HG03460 (cell line): ENCODE data around the gene NRROS.
A peak's percentile ranks its signal among the peaks of the same experiment; 100 is the strongest.
"Not testable (repeated sequence)": the region's sequence is repeated elsewhere in the genome, so short reads cannot be mapped to it uniquely, and the experiment has no call there.

ENCODE experiments used
- ATAC-seq: cut with Tn5 transposase; IDR thresholded peaks from one replicate; pipeline ENCODE4 v1.9.1; 2021; ENCODE audit not compliant: unreplicated experiment

NRROS gene

DNA sequence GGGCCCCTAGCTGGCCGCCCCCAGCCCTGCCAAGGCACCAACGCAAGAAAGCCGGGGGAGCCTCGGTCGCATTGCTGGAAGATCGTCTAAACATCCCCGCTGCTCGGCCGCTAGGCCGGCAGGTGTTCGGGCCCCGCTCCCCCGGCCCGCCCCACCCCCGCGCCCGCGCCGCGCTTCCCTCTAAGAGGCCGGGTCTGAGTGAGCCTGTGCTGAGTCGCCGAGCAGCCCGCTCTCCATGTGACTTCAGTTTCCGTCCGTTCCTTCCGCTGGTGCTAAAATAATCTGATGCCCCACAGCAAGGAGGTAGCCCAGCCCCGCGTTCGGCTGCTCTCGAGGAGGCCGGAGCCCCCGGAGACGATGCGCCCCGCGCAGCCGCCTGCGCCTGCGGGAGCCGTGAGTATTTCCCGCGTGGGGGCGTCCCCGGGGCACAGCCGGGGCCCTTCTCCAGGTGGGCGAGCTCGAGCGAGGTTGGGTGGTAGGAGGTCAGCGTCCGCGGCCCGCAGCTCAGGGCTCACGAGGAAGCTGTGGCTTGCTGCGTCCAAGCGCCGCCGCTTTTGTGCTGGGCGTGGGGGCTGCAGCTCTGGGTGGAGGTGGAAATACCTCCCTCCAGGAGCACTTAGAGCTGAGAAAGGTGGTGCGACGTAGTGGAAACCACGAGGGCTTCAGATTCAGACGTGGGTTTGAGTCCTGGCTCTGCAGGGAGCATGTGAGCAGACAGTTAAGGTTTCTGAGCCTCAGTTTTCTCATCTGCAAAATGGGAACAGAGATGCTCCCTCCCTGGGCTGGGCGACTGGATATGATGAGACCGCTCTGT is at the start of gene NRROS:
NRROS (plus strand) TSS at position 212 of the 814 bp plus-strand sequence. CDS start 14,846 bp downstream, outside the sequence.
- peak; percentile 33 for ATAC-seq

DNA sequence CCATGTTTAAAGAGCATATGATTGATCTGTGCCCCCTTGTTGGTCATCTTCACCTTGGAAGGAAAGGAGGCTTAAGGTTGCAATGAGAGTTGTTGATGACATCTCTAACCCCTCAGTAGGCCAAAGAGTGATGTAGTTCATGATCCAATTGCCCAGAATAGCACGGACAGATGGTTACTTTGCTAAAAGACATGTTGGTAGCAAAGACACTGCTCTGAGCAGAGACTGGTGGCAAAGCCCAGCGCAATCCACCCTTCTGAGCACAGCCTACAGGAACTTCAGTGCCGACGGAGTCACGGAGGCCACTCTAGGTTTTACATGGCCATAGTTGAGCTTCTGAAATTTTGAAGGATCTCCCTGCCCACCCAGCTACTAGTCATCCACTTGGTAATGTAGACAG is 49.2 kb upstream of the NRROS start:
- no peak for ATAC-seq

DNA sequence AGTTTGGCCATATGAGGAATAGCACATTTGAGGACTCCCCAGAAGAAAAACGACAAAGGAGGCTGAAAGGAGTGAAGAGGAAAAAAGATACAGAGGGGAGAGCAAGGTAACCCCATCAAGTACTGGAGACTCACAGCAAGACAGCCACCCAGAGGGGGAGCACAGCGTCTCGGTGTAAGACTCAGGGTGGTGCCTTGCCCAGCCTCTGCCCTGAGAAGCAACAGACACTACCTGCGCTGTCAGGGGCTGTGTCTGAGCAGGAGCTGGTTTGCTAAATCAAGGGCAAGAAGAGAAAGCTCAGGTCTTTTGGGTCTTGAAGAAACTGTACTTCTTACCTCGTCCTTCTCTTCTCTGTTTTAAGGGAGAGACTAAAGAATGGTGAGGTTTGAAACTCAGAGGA is 43.1 kb upstream of the NRROS start:
- ATAC-seq = no peak

DNA sequence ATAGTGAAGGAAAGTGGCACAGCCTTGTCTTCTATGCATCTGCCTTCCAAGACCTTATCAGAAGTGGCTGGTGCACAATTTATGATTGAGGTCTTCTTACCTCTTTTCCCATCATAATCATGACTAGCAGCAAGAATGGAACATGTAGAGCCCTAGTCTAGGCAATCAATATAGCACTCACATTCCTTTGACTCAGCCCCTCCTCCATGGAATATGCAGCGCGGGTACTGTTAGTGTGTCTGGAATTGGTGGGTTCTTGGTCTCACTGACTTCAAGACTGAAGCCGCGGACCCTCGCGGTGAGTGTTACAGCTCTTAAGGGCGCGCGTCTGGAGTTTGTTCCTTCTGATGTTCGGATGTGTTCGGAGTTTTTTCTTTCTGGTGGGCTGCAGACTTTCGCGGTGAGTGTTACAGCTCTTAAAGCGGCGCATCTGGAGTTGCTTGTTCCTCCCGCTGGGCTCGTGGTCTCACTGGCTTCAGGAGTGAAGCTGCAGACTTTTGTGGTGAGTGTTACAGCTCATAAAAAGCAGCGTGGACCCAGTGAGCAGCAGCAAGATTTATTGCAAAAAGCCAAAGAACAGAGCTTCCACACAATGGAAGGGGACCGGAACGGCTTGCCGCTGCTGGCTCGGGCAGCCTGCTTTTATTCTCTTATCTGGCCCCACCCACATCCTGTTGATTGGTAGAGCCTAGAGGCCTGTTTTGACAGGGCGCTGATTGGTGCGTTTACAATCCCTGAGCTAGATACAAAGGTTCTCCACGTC is 41.3 kb upstream of the NRROS start:
- ATAC-seq = not testable (repeated sequence)

DNA sequence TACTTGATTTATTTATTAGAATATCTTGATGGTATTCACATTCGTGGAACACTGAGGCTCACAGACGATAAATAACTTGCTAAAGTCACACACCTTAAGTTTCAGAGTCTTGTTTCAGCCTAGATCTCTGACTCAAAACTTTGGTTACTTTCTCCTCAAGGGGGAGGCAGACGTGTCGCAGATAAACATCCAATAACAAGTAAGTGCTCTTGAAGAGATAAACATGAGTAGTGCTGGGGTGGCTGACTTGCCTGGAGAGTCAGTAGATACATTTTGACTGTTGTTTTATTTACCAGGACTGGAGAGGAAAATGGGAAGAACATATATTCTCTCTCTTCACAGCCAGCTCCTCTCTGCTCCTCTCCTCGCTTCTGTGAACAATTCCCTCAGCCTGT is 39.8 kb upstream of the NRROS start:
- ATAC-seq = no peak

DNA sequence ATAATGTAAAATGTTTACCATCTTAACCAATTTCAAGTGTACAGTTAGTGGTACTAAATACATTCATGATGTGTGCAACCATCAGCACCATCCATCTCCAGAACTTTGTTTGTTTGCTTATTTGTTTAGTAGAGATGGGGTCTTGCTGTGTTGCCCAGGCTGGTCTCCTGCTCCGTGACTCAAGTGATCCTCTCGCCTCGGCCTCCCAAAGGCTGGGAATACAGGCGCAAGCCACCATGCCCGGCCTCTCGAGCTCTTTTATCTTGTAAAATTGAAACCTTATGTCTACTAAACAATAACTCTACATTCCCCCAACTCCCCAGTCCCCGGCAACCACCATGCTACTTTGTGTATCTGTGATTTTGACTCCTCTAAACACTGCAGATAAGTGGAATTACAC is 39.1 kb upstream of the NRROS start:
- no peak for ATAC-seq

DNA sequence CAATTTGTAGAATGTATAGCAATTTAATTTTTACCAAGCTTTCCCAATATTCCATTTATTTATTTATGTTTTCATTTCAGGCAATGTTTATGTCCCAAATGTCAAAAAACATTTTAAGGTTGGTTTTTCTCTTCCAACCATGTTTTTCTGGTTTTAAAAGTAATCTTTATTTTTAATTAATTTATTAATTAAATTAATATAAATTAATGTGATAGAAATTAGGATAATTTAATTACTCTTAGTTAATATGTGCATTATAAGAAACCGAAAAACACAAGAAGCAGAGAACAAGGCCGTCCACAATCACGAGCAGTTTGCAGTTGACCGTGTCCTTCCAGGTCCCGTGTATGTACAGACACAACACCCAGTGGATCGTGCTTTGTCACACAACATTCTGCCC is 36.8 kb upstream of the NRROS start:
- ATAC-seq = no peak

DNA sequence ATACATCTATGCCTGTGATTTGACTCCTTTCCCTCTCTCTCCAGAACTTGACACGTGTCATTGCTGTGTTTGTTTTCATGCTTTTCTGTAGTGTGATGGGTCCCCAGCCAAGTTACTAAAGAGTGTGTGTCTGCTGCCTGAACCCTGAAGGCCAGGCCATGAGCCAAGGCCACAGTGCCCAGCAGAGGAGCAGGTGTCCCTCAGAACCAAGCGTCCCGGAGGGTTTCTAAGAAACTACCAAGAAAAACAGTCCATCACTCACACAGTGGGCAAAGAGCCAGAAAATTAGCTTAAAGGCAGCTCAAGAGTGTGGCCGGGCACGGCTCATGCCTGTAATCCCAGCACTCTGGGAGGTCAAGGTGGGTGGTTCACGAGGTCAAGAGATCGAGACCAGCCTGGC is 35.8 kb upstream of the NRROS start:
- ATAC-seq = no peak

DNA sequence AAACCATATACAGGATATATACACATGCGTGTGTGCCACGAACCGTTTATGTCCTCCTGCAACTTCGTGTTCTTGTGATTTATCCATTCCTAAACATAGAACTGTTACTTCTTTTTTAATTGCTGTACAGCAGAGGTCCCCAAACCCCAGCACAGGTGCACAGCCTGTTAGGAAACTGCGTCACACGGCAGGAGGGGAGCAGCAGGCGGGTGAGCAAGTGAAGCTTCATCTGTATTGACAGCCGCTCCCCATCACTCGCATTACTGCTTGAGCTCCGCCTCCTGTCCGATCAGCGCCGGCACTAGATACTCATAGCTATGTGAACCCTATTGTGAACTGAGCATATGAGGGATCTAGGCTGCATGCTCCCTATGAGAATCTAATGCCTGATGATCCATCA is 34.9 kb upstream of the NRROS start:
- no peak for ATAC-seq

DNA sequence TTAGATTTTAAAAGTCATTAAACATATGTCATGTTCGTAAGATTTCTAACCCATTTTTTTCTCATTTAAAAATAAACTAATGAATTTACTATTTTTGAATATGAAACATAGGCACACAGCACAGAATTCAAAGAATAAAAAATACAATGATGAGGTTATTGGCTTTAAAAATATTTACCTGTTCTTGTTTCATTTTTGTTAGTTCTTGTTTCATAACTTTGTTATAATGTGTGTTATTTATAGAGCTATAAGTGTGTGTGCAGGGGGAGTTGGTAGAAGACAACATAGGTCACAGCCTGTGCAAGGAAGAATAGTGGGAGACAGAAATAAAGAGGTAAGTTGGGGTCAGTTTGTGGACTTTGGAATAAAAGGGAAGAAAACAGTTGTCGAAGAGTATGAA is 30.8 kb upstream of the NRROS start:
- no peak for ATAC-seq

DNA sequence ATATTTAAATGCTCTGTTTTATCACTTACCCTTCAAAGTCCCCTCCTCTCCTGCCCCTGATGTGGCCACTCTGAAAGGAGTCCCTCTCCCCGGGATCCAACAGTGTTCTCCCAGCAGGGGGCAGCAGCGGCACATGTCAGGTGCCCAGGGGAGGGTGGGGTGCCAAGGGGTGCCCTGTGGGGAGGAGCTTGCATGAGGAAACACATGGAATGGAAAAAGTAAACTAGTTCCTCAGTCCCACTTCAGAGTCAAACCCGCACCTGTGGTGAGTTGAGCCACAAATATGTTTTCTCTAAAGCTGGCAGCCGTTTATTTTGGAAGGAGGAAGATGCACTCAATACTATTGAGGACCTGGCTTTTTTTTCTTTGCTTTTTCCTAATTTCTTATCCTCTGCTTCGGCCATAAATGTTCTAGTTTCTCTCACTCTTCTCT is 30.1 kb upstream of the NRROS start:
- ATAC-seq = peak; percentile 88

DNA sequence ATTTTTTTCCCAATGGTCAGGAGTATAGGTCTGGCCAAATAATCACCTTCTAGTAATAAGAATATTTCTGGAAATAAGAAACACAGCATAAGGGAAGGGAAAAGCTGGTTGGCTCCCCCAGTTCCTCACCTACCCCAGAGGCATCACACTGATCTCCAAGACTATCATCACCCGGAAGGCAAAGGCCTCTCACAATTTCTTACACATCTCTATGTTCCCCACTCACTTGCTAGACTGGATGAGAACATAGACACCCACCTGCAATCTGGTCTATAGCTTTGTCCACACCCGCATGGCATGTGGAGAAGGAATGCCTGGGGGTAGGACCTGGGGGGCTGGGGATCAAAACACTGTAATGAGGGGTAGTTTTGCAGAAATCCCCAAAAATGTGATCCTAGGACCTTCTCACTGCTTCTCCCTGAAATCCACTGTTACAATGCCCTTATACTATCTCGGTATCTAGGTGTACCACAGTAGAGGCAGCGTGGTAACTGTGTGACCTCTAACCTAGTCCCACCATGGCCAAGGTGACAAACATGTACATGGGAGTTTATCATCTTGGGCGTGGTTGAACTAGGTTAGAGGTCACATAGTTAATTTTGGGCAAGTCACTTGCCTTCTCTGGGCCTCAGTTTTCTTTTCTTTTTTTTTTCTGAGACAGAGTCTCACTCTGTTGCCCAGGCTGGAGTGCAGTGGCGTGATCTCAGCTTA is 29.5 kb upstream of the NRROS start:
- no peak for ATAC-seq

DNA sequence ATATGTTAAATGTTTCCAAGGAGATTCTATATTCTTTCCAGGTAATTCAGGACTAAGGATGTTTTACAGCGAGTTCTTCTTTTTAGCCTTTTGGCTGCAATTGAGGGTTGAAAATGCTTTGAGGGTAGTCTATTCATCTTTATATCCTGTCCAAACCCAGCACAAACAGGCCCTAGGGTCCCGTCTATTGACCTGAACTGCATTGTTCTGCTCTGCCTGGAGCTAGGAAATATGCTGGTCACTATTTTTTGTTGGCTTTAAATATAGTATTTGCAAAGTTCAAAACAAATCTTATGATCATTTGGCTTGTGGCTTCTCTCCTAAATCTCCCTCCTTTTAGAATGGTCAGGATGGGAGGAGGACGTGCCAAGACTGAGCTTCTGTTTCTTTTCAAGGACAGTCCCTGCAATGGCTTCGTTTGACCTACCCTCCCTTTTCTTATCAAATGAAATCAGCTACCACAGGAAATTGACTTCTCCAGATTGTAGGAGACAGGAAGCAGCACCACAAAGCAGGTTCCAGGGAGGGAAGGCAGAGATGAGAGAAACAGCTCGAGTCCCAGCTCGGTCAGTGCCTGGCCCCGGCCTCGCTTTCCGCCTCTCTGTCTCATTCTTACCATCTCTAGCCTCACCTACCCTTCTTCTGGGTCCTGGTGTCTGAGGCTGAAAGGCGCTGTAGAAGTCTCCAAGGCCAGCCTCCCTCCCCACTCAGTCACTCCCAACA is 27.6 kb upstream of the NRROS start:
- no peak for ATAC-seq

DNA sequence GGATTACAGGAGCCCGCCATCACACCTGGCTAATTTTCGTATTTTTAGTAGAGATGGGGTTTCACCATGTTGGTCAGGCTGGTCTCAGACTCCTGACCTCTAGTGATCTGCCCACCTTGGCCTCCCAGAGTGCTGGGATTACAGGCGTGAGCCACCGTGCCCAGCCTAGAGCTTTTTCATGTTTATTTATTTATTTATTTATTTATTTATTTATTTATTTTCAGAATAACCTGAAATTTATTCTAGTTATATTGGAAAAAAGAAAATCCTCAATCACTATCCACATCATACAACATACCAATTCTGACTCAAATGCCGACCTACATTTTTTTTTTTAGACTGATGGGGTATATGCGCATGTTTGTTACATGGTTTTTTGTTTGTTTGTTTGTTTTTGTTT is 24.3 kb upstream of the NRROS start:
- ATAC-seq = not testable (repeated sequence)

DNA sequence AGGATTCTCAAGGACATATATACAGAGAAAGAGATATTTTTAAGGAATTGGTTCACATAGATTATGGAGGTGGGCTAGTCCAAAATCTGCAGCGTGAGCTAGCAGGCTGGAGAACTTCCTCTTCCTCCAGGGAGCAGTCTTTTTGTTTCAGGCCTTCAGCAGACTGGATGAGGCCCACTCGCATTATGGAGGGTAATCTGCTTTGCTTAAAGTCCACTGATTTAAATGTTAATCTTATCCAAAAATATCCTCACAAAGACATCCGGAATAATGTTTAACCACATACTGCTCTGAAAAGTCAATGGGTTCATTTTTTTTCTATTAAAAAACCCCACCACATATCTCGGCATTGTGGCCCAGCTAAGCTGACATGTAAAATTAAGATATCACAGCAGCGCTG is 22.2 kb upstream of the NRROS start:
- no peak for ATAC-seq

DNA sequence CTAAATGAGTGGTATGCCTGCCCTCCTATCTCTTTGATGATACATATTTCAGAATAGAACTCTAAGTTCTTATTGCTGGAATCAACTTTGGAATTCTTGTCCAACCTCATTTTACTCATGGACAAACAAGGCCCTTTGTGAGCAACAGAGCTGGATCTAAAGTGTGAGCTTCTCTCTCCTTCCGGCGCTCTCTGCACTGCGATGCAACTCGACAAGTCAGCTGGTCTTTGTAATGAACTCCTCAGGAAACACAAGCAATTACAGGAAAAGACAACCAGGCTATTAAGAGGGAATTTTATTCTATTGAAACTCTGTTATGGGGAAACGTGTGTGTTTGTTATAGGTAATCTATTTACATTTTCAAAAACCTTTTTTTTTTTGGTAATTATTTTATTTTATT is 20.3 kb upstream of the NRROS start:
- ATAC-seq = no peak

DNA sequence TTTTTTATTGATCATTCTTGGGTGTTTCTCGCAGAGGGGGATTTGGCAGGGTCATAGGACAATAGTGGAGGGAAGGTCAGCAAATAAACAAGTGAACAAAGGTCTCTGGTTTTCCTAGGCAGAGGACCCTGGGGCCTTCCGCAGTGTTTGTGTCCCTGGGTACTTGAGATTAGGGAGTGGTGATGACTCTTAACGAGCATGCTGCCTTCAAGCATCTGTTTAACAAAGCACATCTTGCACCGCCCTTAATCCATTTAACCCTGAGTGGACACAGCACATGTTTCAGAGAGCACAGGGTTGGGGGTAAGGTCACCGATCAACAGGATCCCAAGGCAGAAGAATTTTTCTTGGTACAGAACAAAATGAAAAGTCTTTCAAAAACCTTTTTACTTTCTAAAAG is 19.9 kb upstream of the NRROS start:
- not testable (repeated sequence) for ATAC-seq

DNA sequence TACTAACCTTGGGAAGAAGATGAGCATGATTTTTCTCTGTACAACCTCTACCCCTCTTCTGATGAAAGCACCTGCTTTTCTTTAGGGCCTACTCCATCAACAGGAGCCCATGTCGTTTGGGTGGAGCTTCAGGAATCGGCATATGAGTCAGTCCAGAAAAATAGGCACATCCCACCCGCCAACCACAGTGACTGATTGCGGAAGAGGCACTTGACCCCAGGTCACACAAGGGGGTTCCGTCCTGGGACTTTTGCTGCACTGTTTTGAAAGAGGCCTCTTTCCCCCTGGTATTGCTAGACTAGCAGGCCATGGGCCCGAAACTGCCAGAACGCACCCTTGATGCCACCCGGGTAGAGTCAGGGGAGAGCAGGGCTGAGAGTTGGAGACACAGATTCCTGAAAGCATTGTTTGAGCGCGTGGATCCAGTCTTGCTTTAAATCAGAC is 19.3 kb upstream of the NRROS start:
- ATAC-seq = peak; percentile 72

DNA sequence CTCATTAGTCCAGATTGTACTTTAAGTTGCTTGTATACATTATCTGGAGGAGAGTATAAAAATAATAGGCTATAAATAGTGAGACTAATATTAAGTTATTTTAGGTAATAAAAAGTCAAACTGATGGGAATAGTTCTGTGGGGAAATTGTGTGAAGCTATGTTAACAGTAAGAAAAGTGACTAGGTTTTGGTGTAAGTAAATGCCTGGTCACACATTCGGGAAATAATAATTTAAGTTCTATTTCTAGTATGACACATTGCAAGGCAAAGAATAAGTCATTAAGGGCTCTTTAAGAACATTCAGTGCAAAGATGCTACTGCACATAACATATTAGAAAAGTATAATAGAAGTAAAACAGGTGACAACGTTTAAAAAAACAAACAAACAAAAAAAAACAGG is 18.8 kb upstream of the NRROS start:
- no peak for ATAC-seq

DNA sequence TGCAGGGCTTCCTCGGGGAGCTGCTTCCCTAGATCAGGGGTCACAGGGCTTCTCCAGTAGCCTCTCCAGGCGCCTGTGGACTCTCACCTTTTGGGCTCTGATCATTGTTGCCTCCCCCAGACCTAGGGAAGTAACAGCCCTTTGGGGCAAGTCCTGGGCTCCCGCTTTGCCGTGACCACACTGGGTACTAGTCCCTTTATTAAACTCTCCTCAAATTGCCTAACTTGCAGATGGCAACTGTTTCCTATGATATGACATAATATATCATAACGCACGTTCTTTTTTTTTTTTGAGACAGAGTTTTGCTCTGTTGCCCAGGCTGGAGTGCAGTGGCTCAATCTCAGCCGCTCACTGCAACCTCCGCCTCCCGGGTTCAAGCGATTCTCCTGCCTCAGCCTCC is 17.9 kb upstream of the NRROS start:
- ATAC-seq = no peak
